ENCODE data around the gene KRT86. TPM values are rescaled to one million over a fixed set of nuclear protein-coding genes. Genes with fewer than 3 reads are reported as not detected.
"Not testable (repeated sequence)": the region's sequence is repeated elsewhere in the genome, so short reads cannot be mapped to it uniquely, and the experiment has no call there.

Gene KRT86
- total RNA-seq, 1 donor from 2014 or later: not detected

DNA sequence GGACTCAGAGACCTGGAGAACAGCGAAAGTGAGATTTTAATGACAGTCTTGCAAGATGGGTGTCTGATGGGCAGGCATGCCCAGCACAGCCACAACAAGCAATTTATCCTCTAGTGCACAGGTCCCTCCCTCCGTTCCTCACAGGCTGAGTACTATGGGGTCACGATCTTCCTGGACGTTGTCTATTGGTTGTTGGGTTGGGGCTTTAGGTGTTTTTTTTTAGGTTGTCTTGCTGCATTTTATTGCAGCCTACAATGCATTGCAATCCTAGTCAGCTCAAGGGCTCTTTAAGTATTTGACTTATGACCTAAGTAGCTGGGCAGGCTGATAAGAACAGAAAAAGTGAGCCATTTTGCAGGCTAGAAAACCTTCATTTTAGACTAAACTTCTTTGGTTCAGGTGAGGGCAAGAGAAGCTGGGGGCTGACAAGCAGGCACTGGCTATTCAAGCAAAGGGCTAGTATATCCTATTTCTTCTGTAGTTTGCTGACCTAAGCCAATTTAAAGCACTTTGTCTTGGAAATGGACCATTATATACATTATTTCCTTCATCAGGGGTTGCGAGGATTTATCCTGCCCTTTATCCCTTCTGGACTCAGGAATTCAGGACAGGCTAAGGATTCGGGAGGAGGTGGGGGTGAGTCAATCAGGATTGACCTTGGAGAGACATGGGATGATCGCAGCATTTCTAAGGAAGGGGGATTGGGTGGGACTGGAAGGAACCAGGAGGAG lies 35.4 kb upstream of the KRT86 start:
- no peak for DNase-seq (ENCODE audit: low spot score)
- Mint-ChIP-seq H3K4me3 (ENCODE audit: unreplicated experiment) (no peak overlapping the region), H3K4me1 (ENCODE audit: unreplicated experiment) (peaks cover 11% of the 10 kb centered on the region), H3K9me3 (ENCODE audit: unreplicated experiment) (no peaks in the 10 kb centered on the region), H3K36me3 (ENCODE audit: low read depth, unreplicated experiment) (no peaks in the 10 kb centered on the region), H3K27ac (ENCODE audit: unreplicated experiment) (no peak overlapping the region), H3K27me3 (ENCODE audit: unreplicated experiment) (peaks cover 10% of the 10 kb centered on the region)
- no peak for TF ChIP-seq CTCF (IDR thresholded peaks at IDR 0.05; ENCODE audit: unreplicated experiment)

GRCh38 chr12:52239767-52240166 lies 34.7 kb upstream of the KRT86 start:
- Mint-ChIP-seq H3K36me3 (ENCODE audit: low read depth, unreplicated experiment) (no peaks in the 10 kb centered on the region), H3K27ac (ENCODE audit: unreplicated experiment) (no peak overlapping the region), H3K9me3 (ENCODE audit: unreplicated experiment) (no peaks in the 10 kb centered on the region), H3K4me1 (ENCODE audit: unreplicated experiment) (peaks cover 6% of the 10 kb centered on the region), H3K27me3 (ENCODE audit: unreplicated experiment) (peaks cover 11% of the 10 kb centered on the region), H3K4me3 (ENCODE audit: unreplicated experiment) (no peak overlapping the region)
- DNase-seq (ENCODE audit: low spot score): no peak
- TF ChIP-seq CTCF (IDR thresholded peaks at IDR 0.05; ENCODE audit: unreplicated experiment): no peak

DNA sequence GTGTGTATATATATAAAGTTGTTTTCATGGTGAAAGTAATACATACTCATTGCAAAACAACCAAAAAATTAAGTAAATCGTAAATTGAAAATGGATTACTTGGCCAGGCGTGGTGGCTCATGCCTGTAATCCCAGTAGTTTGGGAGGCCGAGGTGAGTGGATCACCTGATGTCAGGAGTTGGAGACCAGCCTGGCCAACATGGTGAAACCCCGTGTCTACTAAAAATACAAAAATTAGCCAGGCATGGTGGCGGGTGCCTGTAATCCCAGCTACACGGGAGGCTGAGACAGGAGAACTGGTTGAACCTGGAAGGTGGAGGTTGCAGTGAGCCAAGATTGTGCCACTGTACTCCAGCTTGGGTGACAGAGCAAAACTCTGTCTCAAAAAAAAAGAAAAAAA lies 34.2 kb upstream of the KRT86 start:
- not testable (repeated sequence) for H3K27ac Mint-ChIP-seq (ENCODE audit: unreplicated experiment); DNase-seq (ENCODE audit: low spot score); H3K36me3 Mint-ChIP-seq (ENCODE audit: low read depth, unreplicated experiment); H3K9me3 Mint-ChIP-seq (ENCODE audit: unreplicated experiment); H3K4me1 Mint-ChIP-seq (ENCODE audit: unreplicated experiment); H3K4me3 Mint-ChIP-seq (ENCODE audit: unreplicated experiment)
- peaks cover 11% of the 10 kb centered on the region for H3K27me3 Mint-ChIP-seq (ENCODE audit: unreplicated experiment)

GRCh38 chr12:52241205-52241842 lies 33.1 kb upstream of the KRT86 start:
- no peaks in the 10 kb centered on the region for H3K36me3 Mint-ChIP-seq (ENCODE audit: low read depth, unreplicated experiment)
- no peaks in the 10 kb centered on the region for H3K4me1 Mint-ChIP-seq (ENCODE audit: unreplicated experiment)
- H3K9me3 Mint-ChIP-seq (ENCODE audit: unreplicated experiment): no peaks in the 10 kb centered on the region
- no peak overlapping the region for H3K27ac Mint-ChIP-seq (ENCODE audit: unreplicated experiment)
- no peak for TF ChIP-seq CTCF (IDR thresholded peaks at IDR 0.05; ENCODE audit: unreplicated experiment)
- no peak overlapping the region for H3K4me3 Mint-ChIP-seq (ENCODE audit: unreplicated experiment)
- H3K27me3 Mint-ChIP-seq (ENCODE audit: unreplicated experiment): peaks cover 11% of the 10 kb centered on the region
- no peak for DNase-seq (ENCODE audit: low spot score)

DNA sequence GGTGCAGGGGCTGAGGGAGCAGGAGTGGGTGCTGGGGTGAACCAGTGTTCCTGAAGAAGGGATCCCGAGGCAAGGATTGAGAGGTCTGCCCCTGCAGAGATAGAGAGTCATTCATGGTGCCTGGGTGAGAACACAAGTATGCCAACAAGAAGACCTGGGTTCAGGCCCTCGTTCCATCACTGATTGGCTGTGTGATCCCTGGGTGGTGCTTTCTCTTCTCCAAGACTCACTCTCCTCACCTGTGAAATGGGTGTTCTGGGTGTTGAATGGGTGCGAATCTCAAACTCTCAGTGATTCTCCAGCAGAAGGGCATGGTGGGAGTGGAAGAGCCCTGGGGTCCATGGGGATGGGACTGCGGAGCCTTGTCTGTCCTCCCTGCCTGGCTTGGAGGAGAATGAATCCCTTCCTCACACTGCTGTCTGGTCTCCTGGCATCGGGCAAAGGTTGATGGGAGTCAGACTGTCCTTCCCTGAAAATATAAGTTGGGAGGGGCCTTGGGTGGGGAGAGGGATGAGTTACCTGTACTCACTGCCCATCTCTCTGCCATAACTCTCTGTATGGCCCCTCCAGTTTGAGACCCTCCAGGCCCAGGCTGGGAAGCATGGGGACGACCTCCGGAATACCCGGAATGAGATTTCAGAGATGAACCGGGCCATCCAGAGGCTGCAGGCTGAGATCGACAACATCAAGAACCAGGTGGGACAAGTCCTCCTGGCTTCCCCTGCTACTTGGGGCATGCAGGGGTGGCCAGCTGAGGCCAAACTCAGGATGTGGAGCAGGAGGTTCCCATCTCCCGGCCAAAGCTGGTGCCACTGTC lies 31.8 kb upstream of the KRT86 start:
- H3K9me3 Mint-ChIP-seq (ENCODE audit: unreplicated experiment): no peaks in the 10 kb centered on the region
- no peaks in the 10 kb centered on the region for H3K36me3 Mint-ChIP-seq (ENCODE audit: low read depth, unreplicated experiment)
- H3K27ac Mint-ChIP-seq (ENCODE audit: unreplicated experiment): no peak overlapping the region
- DNase-seq (ENCODE audit: low spot score): no peak
- no peak for TF ChIP-seq CTCF (IDR thresholded peaks at IDR 0.05; ENCODE audit: unreplicated experiment)
- peaks cover 9% of the 10 kb centered on the region for H3K27me3 Mint-ChIP-seq (ENCODE audit: unreplicated experiment)
- H3K4me3 Mint-ChIP-seq (ENCODE audit: unreplicated experiment): no peak overlapping the region
- H3K4me1 Mint-ChIP-seq (ENCODE audit: unreplicated experiment): peaks cover 4% of the 10 kb centered on the region

Data from endothelial cell (in vitro differentiated cells).